SK-N-SH (cell line): ENCODE data around the gene NUP88. TPM values are rescaled to one million over a fixed set of nuclear protein-coding genes. Genes with fewer than 3 reads are reported as not detected.

Experiments
- CTCF ChIA-PET: fragments of 300-600, 350-600 bp; formaldehyde crosslinking; extraction: SDS; loops from one replicate; lab custom pipeline; 2021; lab: Yijun Ruan, JAX
- POLR2A ChIA-PET: fragments of 350-600 bp; sonication (Branson Sonifier 250); formaldehyde crosslinking; extraction: SDS; loops from one replicate; lab custom pipeline; 2020; ENCODE audit warnings: antibody characterized with exemption, inconsistent platforms; lab: Yijun Ruan, JAX
- DNase-seq: peaks from one replicate; pipeline ENCODE4 v3.0.0; 2012
- H2AFZ ChIP-seq: fragments of 200-600 bp; sonication (generic); 2 replicates; pipeline ENCODE4 v1.8.1; 2016; ENCODE audit warnings: antibody characterized with exemption, mild to moderate bottlenecking, low read depth
- H3F3A ChIP-seq: fragments of 200-600 bp; sonication (generic); replicated peaks from 2 replicates; pipeline ENCODE3; 2016; ENCODE audit warnings: antibody characterized with exemption, mild to moderate bottlenecking; ENCODE audit not compliant: insufficient read depth
- H3K27ac ChIP-seq, 2 experiments: fragments of 200-500 bp in 1 of 2; fragments of 200-600 bp in 1 of 2; sonication (Bioruptor generic) in 1 of 2; sonication (generic), shearing (Covaris generic) in 1 of 2; 2 replicates each; pipeline versions ENCODE4 v1.5.1 to v1.6.1; 2014 to 2016; ENCODE audit warnings: low read depth in 2 of 2, inconsistent platforms in 1 of 2, low read length in 1 of 2, mild to moderate bottlenecking in 1 of 2, mixed read lengths in 1 of 2
- H3K27me3 ChIP-seq: fragments of 200-600 bp; sonication (generic), shearing (Covaris generic); 2 replicates; pipeline ENCODE4 v1.6.1; 2016; ENCODE audit warnings: mixed run types; ENCODE audit not compliant: insufficient read depth
- H3K36me3 ChIP-seq, 2 experiments: fragments of 200-500 bp in 1 of 2; fragments of 200-600 bp in 1 of 2; sonication (Bioruptor generic) in 1 of 2; sonication (generic) in 1 of 2; replicated peaks in 1 of 2; 2 replicates each; pipeline versions ENCODE3 to v1.5.1; 2014 to 2016; ENCODE audit warnings: low read length in 1 of 2, mild to moderate bottlenecking in 1 of 2; ENCODE audit not compliant: insufficient read depth in 2 of 2, control insufficient read depth in 1 of 2
- H3K4me1 ChIP-seq, 2 experiments: fragments of 200-500 bp in 1 of 2; fragments of 200-600 bp in 1 of 2; sonication (Bioruptor generic) in 1 of 2; sonication (generic), shearing (Covaris generic) in 1 of 2; 2 replicates each; pipeline versions ENCODE4 v1.5.1 to v1.6.1; 2014 to 2016; ENCODE audit warnings: low read depth in 1 of 2, low read length in 1 of 2, mixed run types in 1 of 2; ENCODE audit not compliant: insufficient read depth in 2 of 2, control insufficient read depth in 1 of 2
- H3K4me2 ChIP-seq: fragments of 200-600 bp; sonication (generic), shearing (Covaris generic); 2 replicates; pipeline ENCODE4 v1.6.1; 2017; ENCODE audit warnings: mixed run types
- H3K4me3 ChIP-seq, 2 experiments: fragments of 200-500 bp in 1 of 2; fragments of 200-600 bp in 1 of 2; sonication (Bioruptor generic) in 1 of 2; sonication (generic), shearing (Covaris generic) in 1 of 2; 2 replicates each; pipeline versions ENCODE4 v1.5.1 to v1.8.1; 2014 to 2016; ENCODE audit warnings: low read depth in 2 of 2, inconsistent platforms in 1 of 2, low read length in 1 of 2, mild to moderate bottlenecking in 1 of 2, mixed read lengths in 1 of 2, moderate library complexity in 1 of 2
- H3K79me2 ChIP-seq: fragments of 200-600 bp; sonication (generic); 2 replicates; pipeline ENCODE4 v1.8.1; 2017; ENCODE audit warnings: mild to moderate bottlenecking; ENCODE audit not compliant: insufficient read depth
- H3K9ac ChIP-seq: fragments of 200-600 bp; sonication (generic); 2 replicates; pipeline ENCODE4 v1.6.1; 2017; ENCODE audit warnings: mixed run types
- H3K9me2 ChIP-seq: fragments of 200-600 bp; sonication (generic); 2 replicates; pipeline ENCODE4 v1.6.1; 2017; ENCODE audit warnings: mixed run types
- H3K9me3 ChIP-seq: fragments of 200-600 bp; sonication (generic); 2 replicates; pipeline ENCODE4 v1.6.1; 2017; ENCODE audit warnings: mixed run types, mild to moderate bottlenecking, moderate library complexity
- H4K20me1 ChIP-seq: fragments of 200-600 bp; sonication (generic); 2 replicates; pipeline ENCODE4 v1.6.1; 2017; ENCODE audit warnings: mild to moderate bottlenecking, mixed run types; ENCODE audit not compliant: insufficient read depth
- CHD2 ChIP-seq: fragments of 150-350 bp; IDR thresholded peaks from 2 replicates; pipeline ENCODE4 v1.6.1; 2018; ENCODE audit warnings: low read length; ENCODE audit not compliant: partially characterized antibody
- EP300 ChIP-seq, 2 experiments: IDR thresholded peaks; 2 replicates each; pipeline versions ENCODE4 v1.4.0 to v1.6.1; 2012; ENCODE audit warnings: borderline replicate concordance in 1 of 2, low read depth in 1 of 2, low read length in 1 of 2
- EZH2phosphoT487 ChIP-seq: fragments of 200-600 bp; sonication (generic); IDR thresholded peaks from 2 replicates; pipeline ENCODE4 v1.6.1; 2017; ENCODE audit warnings: low read depth, mixed run types, mild to moderate bottlenecking, antibody characterized with exemption, moderate library complexity, borderline replicate concordance
- MEF2A ChIP-seq: IDR thresholded peaks from 2 replicates; pipeline ENCODE4 v1.4.0; 2012; ENCODE audit warnings: low read depth, borderline replicate concordance
- MXI1 ChIP-seq: IDR thresholded peaks from 2 replicates; pipeline ENCODE4 v1.6.1; 2012; ENCODE audit warnings: mild to moderate bottlenecking, low read depth, low read length, improper control_type of control experiment
- NRF1 ChIP-seq: IDR thresholded peaks from 2 replicates; pipeline ENCODE4 v1.6.1; 2012; ENCODE audit warnings: low read depth, mild to moderate bottlenecking, low read length
- POLR2AphosphoS5 ChIP-seq: IDR thresholded peaks from 2 replicates; pipeline ENCODE4 v1.6.1; 2012; ENCODE audit warnings: low read depth, low read length
- RCOR1 ChIP-seq: fragments of 150-350 bp; IDR thresholded peaks from 2 replicates; pipeline ENCODE4 v1.6.1; 2017; ENCODE audit warnings: antibody characterized with exemption, low read length
- RFX5 ChIP-seq: IDR thresholded peaks from 2 replicates; pipeline ENCODE4 v1.6.1; 2012; ENCODE audit warnings: mild to moderate bottlenecking, improper control_type of control experiment, low read length
- SIN3A ChIP-seq: IDR thresholded peaks from 2 replicates; pipeline ENCODE4 v1.6.1; 2012; ENCODE audit warnings: low read depth, mild to moderate bottlenecking, low read length, moderate library complexity, borderline replicate concordance
- SMC3 ChIP-seq: IDR thresholded peaks from 2 replicates; pipeline ENCODE4 v1.6.1; 2012; ENCODE audit warnings: low read depth, low read length, improper control_type of control experiment
- TAF1 ChIP-seq: IDR thresholded peaks from 2 replicates; pipeline ENCODE4 v1.6.1; 2012; ENCODE audit warnings: low read depth, mild to moderate bottlenecking, low read length, moderate library complexity, borderline replicate concordance
- TEAD4 ChIP-seq: IDR thresholded peaks from 2 replicates; pipeline ENCODE4 v1.4.0; 2012; ENCODE audit warnings: mild to moderate bottlenecking, borderline replicate concordance; ENCODE audit not compliant: insufficient read depth
- ZBTB33 ChIP-seq: IDR thresholded peaks from 2 replicates; pipeline ENCODE4 v1.4.0; 2012; ENCODE audit warnings: low read depth, borderline replicate concordance
- WGBS: methylation state at CpG from one replicate; pipeline ENCODE4 v1.1.6; 2017; ENCODE audit warnings: low lambda C conversion rate; 5-methylcytosine and 5-hydroxymethylcytosine counted together
- polyA plus RNA-seq, 3 experiments: library from polyadenylated mRNA; depleted of rRNA; stranded (reverse); fragments of >200 nt; gene quantifications; 2 replicates each; pipeline ENCODE4 v1.2.3, GENCODE V29; 2012
- TF ChIP-seq, protein P1 (sequence below): IDR thresholded peaks from 2 replicates; pipeline ENCODE4 v1.4.0; 2012; ENCODE audit warnings: low read depth

NUP88 gene
- polyA plus RNA-seq, 1 of the 3 experiments (the other 2 are of a cell fraction): 54.1 TPM

DNA sequence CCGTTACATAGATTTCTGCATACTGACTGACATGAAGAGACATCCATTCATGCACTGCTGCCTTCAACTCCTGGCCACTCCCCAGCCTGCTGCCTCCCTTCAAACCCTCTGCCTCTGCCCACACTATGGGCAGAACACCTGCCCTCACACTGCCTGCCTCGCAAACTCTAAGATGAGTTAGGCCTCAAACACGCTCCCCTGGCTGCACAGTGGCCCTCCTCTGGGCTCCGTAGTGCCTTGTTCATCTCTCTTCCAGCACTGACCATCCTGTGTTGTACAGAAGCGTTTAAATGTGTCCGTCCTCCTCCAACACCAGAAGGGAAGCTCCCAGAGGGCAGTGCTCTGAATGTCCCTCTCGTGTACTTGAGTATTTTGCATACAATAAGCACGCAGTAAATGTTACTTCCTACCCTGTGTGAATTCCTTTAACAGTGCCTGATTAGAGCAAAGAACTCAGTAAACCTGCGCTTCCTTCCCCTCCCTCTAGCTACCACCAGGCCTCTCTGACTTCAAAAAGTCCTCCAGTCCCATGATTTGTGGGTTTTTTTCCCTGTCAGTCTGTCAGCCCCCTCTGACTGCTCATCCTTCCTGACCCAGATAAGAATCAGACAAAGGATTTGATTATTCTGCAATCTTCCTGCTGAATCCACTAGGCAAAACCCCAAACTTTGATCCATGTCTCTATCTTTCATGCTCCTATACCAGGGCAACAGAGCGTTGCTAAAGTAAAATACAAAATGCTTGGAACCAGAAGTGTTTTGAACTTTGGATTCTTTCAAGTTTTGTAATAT lies 45.5 kb upstream of the NUP88 start:
- no peak overlapping the region for H3K4me2 ChIP-seq
- ChIA-PET POLR2A (no interaction called here), CTCF (interaction anchor here (7.9 kb wide), 1 partner anchor 25 kb away, joined by 66 read pairs; the partner anchor contains the start of gene C1QBP)
- no peak overlapping the region for H3K27ac ChIP-seq
- peaks cover 73% of the 10 kb centered on the region for H3K79me2 ChIP-seq
- no peak overlapping the region for H3K4me3 ChIP-seq
- peaks cover 14% of the 10 kb centered on the region for H4K20me1 ChIP-seq
- H3K36me3 ChIP-seq: peaks cover 9 to 12% of the 10 kb centered on the region in 2 experiments
- no peak overlapping the region for H3K9ac ChIP-seq
- H2AFZ ChIP-seq: no peak overlapping the region
- H3K9me2 ChIP-seq: no peaks in the 10 kb centered on the region
- H3K27me3 ChIP-seq: no peaks in the 10 kb centered on the region
- peaks cover 0 to 13% of the 10 kb centered on the region in 2 experiments; a peak in 2 of 4 replicates for H3K4me1 ChIP-seq
- H3F3A ChIP-seq: peaks cover 4% of the 10 kb centered on the region
- H3K9me3 ChIP-seq: no peaks in the 10 kb centered on the region
- 93% methylated on average over 9 of the region's 10 CpGs for WGBS
- no peak for DNase-seq
- no peak for TF ChIP-seq TEAD4
- no peak for TF ChIP-seq EZH2phosphoT487
- TF ChIP-seq SMC3: no peak
- TF ChIP-seq CHD2: no peak
- TF ChIP-seq EP300 (IDR thresholded peaks at IDR 0.05; ENCODE audit: borderline replicate concordance in 1 of 2, low read depth in 1 of 2, low read length in 1 of 2): no peak
- TF ChIP-seq, protein P1, sequence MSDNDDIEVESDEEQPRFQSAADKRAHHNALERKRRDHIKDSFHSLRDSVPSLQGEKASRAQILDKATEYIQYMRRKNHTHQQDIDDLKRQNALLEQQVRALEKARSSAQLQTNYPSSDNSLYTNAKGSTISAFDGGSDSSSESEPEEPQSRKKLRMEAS: no peak
- no peak for TF ChIP-seq NRF1
- TF ChIP-seq RCOR1: no peak
- no peak for TF ChIP-seq TAF1
- TF ChIP-seq MXI1: no peak
- no peak for TF ChIP-seq RFX5
- no peak for TF ChIP-seq POLR2AphosphoS5

DNA sequence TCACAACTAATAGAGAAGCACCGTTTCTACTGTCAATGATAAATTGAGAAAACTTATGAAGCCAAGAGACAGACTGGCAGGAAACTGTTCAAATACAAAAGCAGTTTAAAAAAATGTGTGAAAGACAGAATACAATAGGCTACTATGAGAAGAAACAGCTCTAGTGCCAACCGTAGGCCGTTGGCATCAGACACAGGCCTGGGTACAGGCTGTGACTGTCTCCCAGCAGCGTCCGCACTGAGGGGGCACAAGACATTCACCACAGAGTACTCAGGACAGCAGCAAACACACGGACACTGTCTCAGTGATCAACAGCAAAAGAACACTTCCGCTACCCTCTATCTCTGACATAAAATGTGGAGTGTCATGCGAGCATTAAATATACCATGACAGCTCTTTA lies 27.3 kb upstream of the NUP88 start:
- CTCF ChIA-PET: interaction anchor here (1.3 to 4.3 kb wide), 2 partner anchors 7 to 10 kb away, joined by 4 to 33 read pairs; partner anchors contain the start of gene C1QBP
- Histone ChIP-seq H3K27me3 (no peaks in the 10 kb centered on the region), H3K9me2 (no peaks in the 10 kb centered on the region), H4K20me1 (no peaks in the 10 kb centered on the region), H3K79me2 (no peaks in the 10 kb centered on the region; the same call in 1 of the 2 replicates), H3K27ac (no peak overlapping the region), H3K9ac (no peak overlapping the region), H3K4me1 (no peaks in the 10 kb centered on the region), H3K4me2 (no peak overlapping the region), H3K36me3 (peaks cover 55 to 65% of the 10 kb centered on the region in 2 experiments), H3K9me3 (no peaks in the 10 kb centered on the region), H2AFZ (no peak overlapping the region), H3K4me3 (no peak overlapping the region), H3F3A (no peaks in the 10 kb centered on the region)
- TF ChIP-seq MXI1 (no peak), MEF2A (no peak), ZBTB33 (no peak), SIN3A (no peak)
- TF ChIP-seq, protein P1: no peak
- POLR2A ChIA-PET: interaction anchor here (1.3 kb wide), 1 partner anchor 13 kb away, joined by 3 read pairs; no protein-coding TSS in a partner anchor
- no peak for DNase-seq
- WGBS: 95% methylated on average over 8 of the region's 8 CpGs
